ENCODE measurements around the gene TRIM52. TPM values are rescaled to one million over a fixed set of nuclear protein-coding genes. Genes with fewer than 3 reads are reported as not detected.

TRIM52 gene
- total and polyA plus RNA-seq, 2 of the 13 experiments (the other 11 are each of a cell fraction or from before 2014, with no cell fraction given), result 7.2 to 11.6 TPM

DNA sequence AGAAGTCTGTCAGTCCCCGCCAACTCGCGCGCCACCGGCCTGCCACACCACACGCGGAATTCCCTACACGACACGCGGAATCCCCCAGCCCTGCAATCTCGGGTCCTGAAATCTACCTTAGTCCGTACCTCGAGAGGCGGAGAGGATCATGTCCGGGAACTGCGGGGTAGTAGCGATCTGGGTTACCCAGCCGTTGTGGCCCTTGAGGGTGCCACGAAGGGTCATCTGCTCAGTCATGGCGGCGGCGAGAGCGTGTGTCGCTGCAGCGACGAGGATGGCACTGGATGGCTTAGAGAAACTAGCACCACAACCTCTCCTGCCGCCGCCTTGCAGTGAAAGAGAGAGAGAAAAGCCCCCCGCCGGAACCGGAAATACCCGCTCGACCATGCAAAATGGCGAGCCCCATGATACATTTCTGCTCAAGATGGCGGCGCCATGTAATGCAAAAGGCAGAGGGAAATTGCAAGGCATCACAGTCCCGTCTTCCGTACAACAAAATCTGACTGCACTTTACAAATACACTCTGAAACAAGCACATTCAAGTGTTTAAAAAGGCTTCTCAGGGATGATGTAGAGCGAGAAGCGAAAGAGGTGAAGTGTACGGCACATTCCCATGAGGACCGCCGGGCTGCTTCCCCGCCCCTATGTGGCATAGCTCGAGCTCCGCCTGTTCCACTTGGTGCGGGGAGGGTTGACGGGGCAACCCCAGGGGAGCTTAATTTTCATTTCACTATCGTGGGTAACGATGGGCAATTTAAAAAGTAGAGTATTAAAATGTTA, 17.2 kb downstream of the TRIM52 start, which contains the start of gene RACK1 (continued):
- TF ChIP-seq SRY (CRISPR knock-in tag; IDR thresholded peaks at IDR 0.05) (peak; percentile 98), GLMP (CRISPR knock-in tag; IDR thresholded peaks at IDR 0.05; ENCODE audit: borderline replicate concordance) (no peak), SP140L (CRISPR knock-in tag; IDR thresholded peaks at IDR 0.05; ENCODE audit: borderline replicate concordance) (no peak), NCOA5 (CRISPR knock-in tag; IDR thresholded peaks at IDR 0.05) (no peak), ZNF607 (CRISPR knock-in tag; IDR thresholded peaks at IDR 0.05; ENCODE audit: borderline replicate concordance) (peak; percentile 88; the same call in 1 of the 2 replicates), ZNF512 (CRISPR knock-in tag; IDR thresholded peaks at IDR 0.05) (no peak), RNF2 (conservative IDR thresholded peaks at IDR 0.05; ENCODE audit: low read depth) (no peak), GTF3A (CRISPR knock-in tag; conservative IDR thresholded peaks at IDR 0.05) (no peak), DDIT3 (CRISPR knock-in tag; IDR thresholded peaks at IDR 0.05) (no peak), ZSCAN20 (CRISPR knock-in tag; IDR thresholded peaks at IDR 0.05; ENCODE audit: borderline replicate concordance) (no peak), MAF1 (CRISPR knock-in tag; IDR thresholded peaks at IDR 0.05; ENCODE audit: borderline replicate concordance) (no peak), TBP (CRISPR knock-in tag; IDR thresholded peaks at IDR 0.05) (no peak), MYC (CRISPR knock-in tag; IDR thresholded peaks at IDR 0.05; ENCODE audit: borderline replicate concordance) (peak; percentile 97), ZNF737 (CRISPR knock-in tag; IDR thresholded peaks at IDR 0.05; ENCODE audit: borderline replicate concordance) (0 out of 2 replicates have a peak, but pooled peaks have one; percentile 92)
- TF ChIP-seq, protein P1, sequence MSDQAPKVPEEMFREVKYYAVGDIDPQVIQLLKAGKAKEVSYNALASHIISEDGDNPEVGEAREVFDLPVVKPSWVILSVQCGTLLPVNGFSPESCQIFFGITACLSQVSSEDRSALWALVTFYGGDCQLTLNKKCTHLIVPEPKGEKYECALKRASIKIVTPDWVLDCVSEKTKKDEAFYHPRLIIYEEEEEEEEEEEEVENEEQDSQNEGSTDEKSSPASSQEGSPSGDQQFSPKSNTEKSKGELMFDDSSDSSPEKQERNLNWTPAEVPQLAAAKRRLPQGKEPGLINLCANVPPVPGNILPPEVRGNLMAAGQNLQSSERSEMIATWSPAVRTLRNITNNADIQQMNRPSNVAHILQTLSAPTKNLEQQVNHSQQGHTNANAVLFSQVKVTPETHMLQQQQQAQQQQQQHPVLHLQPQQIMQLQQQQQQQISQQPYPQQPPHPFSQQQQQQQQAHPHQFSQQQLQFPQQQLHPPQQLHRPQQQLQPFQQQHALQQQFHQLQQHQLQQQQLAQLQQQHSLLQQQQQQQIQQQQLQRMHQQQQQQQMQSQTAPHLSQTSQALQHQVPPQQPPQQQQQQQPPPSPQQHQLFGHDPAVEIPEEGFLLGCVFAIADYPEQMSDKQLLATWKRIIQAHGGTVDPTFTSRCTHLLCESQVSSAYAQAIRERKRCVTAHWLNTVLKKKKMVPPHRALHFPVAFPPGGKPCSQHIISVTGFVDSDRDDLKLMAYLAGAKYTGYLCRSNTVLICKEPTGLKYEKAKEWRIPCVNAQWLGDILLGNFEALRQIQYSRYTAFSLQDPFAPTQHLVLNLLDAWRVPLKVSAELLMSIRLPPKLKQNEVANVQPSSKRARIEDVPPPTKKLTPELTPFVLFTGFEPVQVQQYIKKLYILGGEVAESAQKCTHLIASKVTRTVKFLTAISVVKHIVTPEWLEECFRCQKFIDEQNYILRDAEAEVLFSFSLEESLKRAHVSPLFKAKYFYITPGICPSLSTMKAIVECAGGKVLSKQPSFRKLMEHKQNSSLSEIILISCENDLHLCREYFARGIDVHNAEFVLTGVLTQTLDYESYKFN (CRISPR knock-in tag; conservative IDR thresholded peaks at IDR 0.05), result no peak
- TF ChIP-seq, protein P2, sequence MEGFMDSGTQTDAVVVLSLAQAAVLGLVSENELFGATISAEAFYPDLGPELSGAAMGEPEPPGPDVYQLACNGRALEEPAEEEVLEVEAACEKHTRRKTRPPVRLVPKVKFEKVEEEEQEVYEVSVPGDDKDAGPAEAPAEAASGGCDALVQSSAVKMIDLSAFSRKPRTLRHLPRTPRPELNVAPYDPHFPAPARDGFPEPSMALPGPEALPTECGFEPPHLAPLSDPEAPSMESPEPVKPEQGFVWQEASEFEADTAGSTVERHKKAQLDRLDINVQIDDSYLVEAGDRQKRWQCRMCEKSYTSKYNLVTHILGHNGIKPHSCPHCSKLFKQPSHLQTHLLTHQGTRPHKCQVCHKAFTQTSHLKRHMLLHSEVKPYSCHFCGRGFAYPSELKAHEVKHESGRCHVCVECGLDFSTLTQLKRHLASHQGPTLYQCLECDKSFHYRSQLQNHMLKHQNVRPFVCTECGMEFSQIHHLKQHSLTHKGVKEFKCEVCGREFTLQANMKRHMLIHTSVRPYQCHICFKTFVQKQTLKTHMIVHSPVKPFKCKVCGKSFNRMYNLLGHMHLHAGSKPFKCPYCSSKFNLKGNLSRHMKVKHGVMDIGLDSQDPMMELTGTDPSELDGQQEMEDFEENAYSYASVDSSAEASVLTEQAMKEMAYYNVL (CRISPR knock-in tag; IDR thresholded peaks at IDR 0.05; ENCODE audit: borderline replicate concordance), result peak; percentile 33; the same call in 1 of the 2 replicates
- TF ChIP-seq, protein P3, sequence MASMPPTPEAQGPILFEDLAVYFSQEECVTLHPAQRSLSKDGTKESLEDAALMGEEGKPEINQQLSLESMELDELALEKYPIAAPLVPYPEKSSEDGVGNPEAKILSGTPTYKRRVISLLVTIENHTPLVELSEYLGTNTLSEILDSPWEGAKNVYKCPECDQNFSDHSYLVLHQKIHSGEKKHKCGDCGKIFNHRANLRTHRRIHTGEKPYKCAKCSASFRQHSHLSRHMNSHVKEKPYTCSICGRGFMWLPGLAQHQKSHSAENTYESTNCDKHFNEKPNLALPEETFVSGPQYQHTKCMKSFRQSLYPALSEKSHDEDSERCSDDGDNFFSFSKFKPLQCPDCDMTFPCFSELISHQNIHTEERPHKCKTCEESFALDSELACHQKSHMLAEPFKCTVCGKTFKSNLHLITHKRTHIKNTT (CRISPR knock-in tag; IDR thresholded peaks at IDR 0.05), result no peak

Measured in HepG2 (cell line).